ENCODE data around the gene ENOX2.
"Not testable (repeated sequence)": the region's sequence is repeated elsewhere in the genome, so short reads cannot be mapped to it uniquely, and the experiment has no call there.

Gene ENOX2

DNA sequence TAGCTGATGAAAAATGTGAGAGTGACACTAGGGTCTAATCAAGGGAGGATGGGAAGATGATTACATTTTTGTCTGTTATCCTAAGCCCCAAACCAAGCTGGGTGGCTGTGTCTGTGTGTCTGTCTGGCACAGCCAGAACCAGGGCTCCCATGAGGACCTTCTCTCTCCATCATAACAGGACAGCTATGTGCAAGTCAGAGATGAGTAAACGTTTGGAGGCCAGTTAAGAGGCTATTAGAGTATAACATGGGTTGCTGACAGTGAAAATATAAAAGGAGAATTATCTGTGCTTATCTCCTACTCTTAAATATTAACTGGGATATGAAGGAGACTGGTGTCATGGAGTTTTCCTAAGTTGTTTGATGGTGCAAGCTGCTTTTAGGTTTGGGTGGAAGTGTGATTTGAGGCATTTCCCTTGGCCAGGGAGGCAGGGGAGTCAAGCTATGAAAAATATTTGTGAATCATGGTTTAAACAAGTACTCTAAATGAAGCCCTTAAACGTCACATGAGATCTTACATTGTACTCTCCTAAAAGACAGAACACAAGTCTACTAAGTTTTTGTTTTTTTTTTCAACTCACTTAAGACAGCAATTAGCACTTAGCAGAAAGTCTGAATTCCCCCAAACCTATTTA lies 156.2 kb downstream of the ENOX2 start:
- DNase-seq (ENCODE audit: low spot score), result no peak

DNA sequence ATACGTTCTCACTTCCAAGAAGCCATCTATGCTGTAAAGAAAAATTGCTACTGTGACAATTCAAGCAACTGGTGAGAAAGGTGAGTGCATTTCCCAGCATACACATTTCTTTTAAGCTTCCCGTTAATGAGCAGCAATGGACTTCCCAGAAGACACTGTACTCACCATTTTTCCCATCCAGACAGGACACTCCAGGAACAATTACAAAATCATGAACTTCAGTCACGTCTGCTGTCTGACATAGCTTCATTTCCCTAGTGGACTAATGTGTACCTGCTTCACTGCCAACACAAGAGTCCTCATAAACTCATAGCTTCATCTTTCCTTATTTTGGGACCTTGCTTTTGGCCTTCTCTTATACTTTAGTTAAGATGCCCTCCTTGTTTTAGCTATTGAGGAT lies 156.9 kb downstream of the ENOX2 start:
- DNase-seq (ENCODE audit: low spot score), result no peak

DNA sequence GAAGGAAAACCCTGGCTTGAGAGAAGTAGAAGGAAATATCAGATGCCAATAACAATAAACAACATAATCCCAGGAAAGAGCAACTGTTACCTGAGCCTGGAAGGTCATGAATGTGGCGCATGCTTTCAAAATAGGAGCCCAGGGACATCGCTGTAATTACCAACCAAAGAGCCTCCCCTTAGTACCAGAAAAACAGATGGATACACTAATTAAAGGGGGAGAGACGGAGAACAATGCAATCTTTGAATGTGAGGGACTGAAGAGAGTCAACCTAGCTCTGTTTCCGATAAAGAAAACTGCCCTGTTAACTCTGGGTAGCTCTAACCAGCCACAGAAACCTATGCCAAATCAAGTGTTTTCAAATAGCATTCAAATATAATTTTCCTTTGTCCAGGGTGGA lies 161.4 kb downstream of the ENOX2 start:
- no peak for DNase-seq (ENCODE audit: low spot score)

GRCh38 chrX:130741151-130741550 lies 161.9 kb downstream of the ENOX2 start:
- no peak for DNase-seq (ENCODE audit: low spot score)

GRCh38 chrX:130738638-130739195 lies 164.3 kb downstream of the ENOX2 start:
- DNase-seq (ENCODE audit: low spot score), result no peak

GRCh38 chrX:130734713-130735112 lies 168.3 kb downstream of the ENOX2 start:
- no peak for DNase-seq (ENCODE audit: low spot score)

GRCh38 chrX:130728208-130728607 lies 174.8 kb downstream of the ENOX2 start:
- no peak for DNase-seq (ENCODE audit: low spot score)

DNA sequence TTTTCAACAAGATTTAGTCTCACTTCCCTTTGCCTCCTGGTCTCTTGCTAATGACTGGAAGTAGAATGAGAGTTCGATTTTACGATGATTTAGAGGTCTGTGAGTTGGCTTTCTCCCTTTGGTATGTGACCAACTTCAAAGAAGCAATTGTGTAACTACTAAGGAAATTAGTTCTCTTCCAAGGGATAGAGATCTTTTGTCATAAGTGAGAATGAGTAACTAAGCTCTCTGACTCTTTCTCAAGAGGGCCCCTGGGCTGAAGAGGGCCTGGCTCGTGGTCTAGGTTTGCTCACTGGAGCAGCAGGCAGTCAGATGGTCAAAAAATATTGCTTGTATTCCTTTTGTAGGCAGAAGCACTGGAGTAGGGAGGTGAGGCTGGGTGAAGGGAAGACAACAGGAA lies 176.3 kb downstream of the ENOX2 start:
- DNase-seq (ENCODE audit: low spot score), result no peak

DNA sequence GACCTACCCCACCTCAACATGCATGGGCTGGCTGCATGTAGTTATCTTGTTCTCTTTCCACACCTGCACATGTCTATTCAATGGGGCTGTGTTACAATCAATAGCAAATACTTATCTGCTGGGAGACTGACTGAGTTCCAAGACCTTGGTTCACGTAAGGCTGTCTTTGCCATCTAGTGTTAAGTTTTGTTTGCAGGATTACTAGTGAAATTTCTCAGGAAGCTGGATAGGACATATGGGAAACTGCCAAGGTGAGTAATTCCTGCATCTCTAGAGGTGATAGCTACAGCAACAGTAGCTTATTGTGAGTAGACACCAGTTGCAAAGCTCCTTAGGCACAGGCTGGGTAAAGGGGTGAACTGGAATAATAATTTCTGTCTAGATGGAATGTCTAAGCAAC lies 177.5 kb downstream of the ENOX2 start:
- no peak for DNase-seq (ENCODE audit: low spot score)

GRCh38 chrX:130719413-130719812 lies 183.6 kb downstream of the ENOX2 start:
- no peak for DNase-seq (ENCODE audit: low spot score)

- no peak for DNase-seq (ENCODE audit: low spot score)
Measured at GRCh38 chrX:130718137-130718536, 184.9 kb downstream of the ENOX2 start.

DNA sequence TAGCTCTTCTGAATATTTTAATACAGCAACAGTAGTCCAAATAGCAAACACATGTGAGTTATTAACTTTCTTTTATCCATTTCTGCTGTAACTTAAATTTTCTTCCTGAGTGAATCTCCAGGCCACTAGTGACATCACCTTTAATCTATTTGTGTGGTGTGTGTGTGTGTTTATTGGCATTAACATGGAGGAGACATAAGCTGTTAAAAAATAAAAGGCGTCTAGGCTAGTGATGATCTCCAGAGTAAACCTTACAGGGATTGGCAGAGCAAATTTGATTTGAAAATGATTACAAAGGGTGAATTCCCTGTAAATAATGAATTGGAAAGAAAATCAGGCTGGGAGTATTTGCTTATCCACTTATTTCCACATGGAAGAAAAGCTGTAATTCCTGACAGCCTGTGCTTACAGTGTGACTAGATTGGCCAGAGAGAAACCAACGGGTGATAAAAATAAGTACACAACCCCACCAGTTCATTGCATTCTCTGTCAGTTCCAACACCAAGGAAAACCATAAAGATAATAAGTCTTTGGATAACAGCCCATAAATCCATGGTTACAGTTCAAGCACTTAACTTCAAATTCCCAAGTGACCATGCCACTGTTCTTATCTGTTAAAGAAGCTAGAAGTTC lies 186.1 kb downstream of the ENOX2 start:
- DNase-seq (ENCODE audit: low spot score), result no peak

DNA sequence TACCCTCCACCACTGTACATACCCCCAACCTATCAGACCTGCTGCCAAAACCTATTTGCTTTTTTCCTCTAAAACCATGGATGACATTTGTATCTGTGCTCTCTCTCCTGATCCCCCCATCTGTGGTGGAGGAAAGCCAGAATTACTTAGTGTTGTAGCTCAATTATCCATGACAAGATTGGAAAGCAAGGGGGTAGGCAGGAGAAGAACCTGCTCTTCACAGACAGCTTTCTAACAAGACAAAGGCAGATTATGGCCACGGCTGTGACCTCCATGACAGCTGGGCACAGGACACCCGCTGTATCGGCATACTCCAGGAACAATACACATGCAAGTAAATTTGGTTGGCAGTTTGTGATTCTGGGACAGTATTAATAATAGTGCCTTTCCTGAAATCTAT lies 186.7 kb downstream of the ENOX2 start:
- no peak for DNase-seq (ENCODE audit: low spot score)

GRCh38 chrX:130715299-130715698 lies 187.7 kb downstream of the ENOX2 start:
- no peak for DNase-seq (ENCODE audit: low spot score)

DNA sequence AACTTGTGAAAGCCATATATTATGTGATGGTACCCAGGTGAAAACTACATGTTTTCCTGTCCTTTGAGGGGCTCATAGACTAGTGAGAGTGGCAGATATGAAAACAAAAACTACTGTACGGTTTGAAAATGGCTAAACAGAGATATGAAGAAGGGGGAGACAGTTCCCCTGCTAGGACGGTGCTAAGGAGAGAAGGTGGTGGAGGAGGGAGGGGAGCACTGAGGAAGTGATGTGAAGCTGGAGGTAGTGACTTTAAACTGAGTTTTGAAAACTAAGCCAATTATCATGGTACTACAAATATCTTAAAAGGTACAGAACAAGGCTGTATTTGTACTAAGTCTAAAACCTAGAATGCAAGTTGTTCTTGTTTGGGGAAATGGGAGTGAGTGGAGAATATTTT lies 188.3 kb downstream of the ENOX2 start:
- no peak for DNase-seq (ENCODE audit: low spot score)

- no peak for DNase-seq (ENCODE audit: low spot score)
Measured at GRCh38 chrX:130714135-130714534, 188.9 kb downstream of the ENOX2 start.

DNA sequence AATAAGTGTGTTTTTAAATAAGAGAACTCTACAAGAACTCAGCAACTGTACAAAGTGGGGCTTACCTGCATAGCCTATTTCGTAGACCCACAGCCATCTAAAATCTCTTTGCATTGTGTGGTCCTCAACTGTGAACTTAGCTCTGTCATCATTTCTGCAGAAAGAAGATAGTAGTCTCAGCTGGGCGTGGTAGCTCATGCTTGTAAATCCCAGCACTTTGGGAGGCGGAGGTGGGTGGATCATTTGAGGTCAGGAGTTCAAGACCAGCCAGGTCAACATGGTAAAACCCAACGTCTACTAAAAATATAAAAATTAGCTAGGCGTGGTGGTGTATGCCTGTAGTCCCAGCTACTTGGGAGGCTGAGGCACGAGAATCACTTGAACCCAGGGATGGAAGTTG lies 193.8 kb downstream of the ENOX2 start:
- not testable (repeated sequence) for DNase-seq (ENCODE audit: low spot score)

GRCh38 chrX:130705591-130705990 lies 197.4 kb downstream of the ENOX2 start:
- no peak for DNase-seq (ENCODE audit: low spot score)

DNA sequence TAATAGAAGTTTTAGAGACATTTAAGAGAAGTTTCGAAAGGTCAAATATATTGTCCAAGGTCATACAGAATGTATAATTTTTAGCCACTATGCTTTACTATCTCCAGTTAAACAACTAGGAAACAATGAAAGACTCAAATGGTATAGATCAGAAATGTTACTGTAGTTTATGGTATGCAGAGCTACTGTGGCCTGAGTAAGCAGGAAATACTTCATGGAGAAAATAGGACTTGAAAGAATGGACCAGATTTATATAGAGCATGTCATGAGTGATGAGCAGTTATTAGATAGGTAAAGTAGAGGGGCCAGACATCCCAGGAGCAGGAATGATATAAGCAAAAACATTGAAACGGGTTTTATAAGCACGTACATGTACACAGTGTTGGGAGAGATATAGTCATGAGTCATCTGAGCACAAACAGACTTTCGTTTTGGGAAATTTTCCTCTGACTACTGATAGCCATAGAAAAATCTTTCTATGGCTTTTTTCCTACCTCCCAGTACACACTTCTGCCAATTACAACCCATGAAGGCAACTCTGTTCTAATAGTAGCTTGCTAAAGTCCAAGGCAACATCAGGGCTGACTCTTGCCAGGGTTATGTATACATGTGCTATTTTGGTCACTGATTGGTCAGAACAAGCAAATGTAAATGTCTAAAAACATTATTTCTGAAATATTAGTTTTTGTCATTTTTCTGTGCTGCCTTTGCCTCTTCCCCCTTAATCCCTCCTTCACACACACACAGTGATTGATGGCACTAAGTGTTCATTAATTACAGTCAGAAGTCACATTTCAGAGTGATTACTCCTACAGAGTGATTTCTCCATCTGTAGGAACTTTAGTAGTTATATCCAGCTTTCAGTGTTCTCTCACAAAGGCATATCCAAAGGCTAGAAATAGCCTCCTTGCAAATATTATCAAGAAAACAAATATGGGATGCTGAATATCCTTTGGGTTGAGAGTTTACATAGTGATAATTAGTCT lies 198.7 kb downstream of the ENOX2 start:
- DNase-seq (ENCODE audit: low spot score), result no peak

GRCh38 chrX:130702867-130703707 lies 199.9 kb downstream of the ENOX2 start:
- no peak for DNase-seq (ENCODE audit: low spot score)

GRCh38 chrX:130700629-130701028 lies 202.4 kb downstream of the ENOX2 start:
- DNase-seq (ENCODE audit: low spot score), result no peak

- no peak for DNase-seq (ENCODE audit: low spot score)
Measured at GRCh38 chrX:130699618-130700017, 203.4 kb downstream of the ENOX2 start.

Data from kidney capillary endothelial cell (primary cell).